Activated T-cell treated with anti-CD3 and anti-CD28 coated beads, Interleukin-2, amount 50 U/mL, for 4 hours (primary cell): ENCODE data around the gene THBS2. TPM values are rescaled to one million over a fixed set of nuclear protein-coding genes. Genes with fewer than 3 reads are reported as not detected.

ENCODE experiments used
- ATAC-seq, 2 donors: fragments of 200-7000 bp; cut with Tn5 transposase; one replicate each; pipeline ENCODE4 v1.10.0; 2021
- DNase-seq: peaks from one replicate; pipeline ENCODE4 v3.0.0-alpha.2; 2020
- H3K27me3 Mint-ChIP-seq: one replicate; pipeline ENCODE4 v1.8.0; 2021; ENCODE audit warnings: low read depth, mixed read lengths
- H3K36me3 Mint-ChIP-seq: one replicate; pipeline ENCODE4 v1.8.0; 2022; ENCODE audit warnings: mixed read lengths; ENCODE audit not compliant: insufficient read depth
- H3K4me1 Mint-ChIP-seq: one replicate; pipeline ENCODE4 v1.8.0; 2021; ENCODE audit warnings: low read depth, mixed read lengths
- H3K4me3 Mint-ChIP-seq: one replicate; pipeline ENCODE4 v1.8.0; 2021; ENCODE audit warnings: mild to moderate bottlenecking, moderate library complexity, mixed read lengths
- H3K9me3 Mint-ChIP-seq: one replicate; pipeline ENCODE4 v1.8.0; 2021; ENCODE audit warnings: mixed read lengths
- total RNA-seq, 3 donors: library from RNA; stranded (reverse); gene quantifications; one replicate each; pipeline ENCODE4 v1.2.1, GENCODE V29; 2021

The THBS2 gene
- total RNA-seq, 3 donors from 2014 or later = 0.05 to 0.18 TPM; not detected in 1

DNA sequence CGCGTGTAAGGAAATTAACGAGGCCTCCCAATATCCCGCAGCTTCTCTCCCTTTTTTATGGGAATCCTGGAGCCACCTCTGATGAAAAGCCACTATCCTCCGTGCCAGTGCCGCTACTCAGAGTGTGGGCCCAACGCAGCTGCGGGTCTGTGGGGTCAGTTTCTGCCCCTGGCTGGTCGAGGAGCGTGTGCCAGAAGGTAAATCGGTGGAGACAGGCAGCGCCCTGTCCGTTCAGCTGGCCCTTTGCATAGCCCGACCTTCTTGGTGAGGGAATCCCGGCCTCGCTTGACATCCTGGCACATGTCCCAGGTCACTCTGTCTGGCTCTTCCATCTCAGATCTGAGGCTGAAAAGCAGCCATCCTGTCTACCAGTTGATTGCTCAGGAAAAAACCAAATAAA lies 4.6 kb downstream of the THBS2 start:
- no peaks in the 10 kb centered on the region for H3K9me3 Mint-ChIP-seq
- peaks cover 41% of the 10 kb centered on the region for H3K27me3 Mint-ChIP-seq
- no peak overlapping the region for H3K4me3 Mint-ChIP-seq
- ATAC-seq (no peak), DNase-seq (no peak)
- H3K36me3 Mint-ChIP-seq = no peaks in the 10 kb centered on the region
- peaks cover 16% of the 10 kb centered on the region for H3K4me1 Mint-ChIP-seq

DNA sequence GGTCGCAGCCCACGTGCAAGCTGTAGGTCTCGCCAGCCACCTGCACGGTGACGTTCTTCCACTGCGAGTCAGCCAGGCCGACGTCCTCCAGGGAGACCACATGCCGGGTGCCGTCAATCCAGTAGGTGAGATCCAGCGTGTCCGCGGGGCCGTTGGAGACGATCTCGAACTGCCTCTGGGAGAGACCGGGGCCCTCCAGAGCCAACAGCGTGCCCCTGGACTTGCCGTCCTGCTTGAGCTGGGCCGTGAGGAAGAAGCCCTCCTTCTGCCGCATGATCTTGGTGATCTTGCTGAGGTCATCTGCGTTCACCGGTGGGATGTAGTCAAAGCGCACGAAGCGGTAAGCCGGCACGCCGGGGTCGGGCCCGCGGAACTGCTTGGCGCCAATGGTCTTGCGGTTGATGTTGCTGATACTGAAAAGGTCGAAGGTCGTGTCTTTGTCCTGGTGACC lies 5.1 kb downstream of the THBS2 start:
- ATAC-seq (no peak), DNase-seq (no peak)
- Mint-ChIP-seq H3K4me1 (peaks cover 11% of the 10 kb centered on the region), H3K27me3 (peaks cover 36% of the 10 kb centered on the region), H3K9me3 (no peaks in the 10 kb centered on the region), H3K4me3 (no peak overlapping the region), H3K36me3 (no peaks in the 10 kb centered on the region)

DNA sequence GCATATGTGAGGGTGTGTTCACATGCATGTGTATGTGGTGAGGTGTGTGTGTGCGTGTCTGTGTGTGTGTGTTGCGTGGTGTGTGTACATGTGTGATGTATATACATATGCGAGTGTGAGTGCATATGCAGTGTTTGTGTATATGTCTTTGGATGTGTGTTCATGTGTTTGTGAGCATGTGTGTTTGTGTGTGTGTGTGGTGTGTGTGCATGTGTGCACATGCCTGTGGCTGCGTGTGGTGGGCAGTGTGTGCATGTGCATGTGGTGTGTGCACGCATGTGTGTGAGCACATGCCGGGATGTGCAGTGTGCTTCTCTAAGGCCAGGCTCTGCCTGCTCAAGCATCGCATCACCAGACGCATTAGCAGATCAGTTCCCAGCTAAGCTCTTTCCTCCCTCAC lies 5.7 kb downstream of the THBS2 start:
- ATAC-seq = no peak
- Mint-ChIP-seq H3K27me3 (peaks cover 30% of the 10 kb centered on the region), H3K4me3 (no peak overlapping the region), H3K36me3 (no peaks in the 10 kb centered on the region), H3K9me3 (no peaks in the 10 kb centered on the region), H3K4me1 (peaks cover 5% of the 10 kb centered on the region)
- no peak for DNase-seq

DNA sequence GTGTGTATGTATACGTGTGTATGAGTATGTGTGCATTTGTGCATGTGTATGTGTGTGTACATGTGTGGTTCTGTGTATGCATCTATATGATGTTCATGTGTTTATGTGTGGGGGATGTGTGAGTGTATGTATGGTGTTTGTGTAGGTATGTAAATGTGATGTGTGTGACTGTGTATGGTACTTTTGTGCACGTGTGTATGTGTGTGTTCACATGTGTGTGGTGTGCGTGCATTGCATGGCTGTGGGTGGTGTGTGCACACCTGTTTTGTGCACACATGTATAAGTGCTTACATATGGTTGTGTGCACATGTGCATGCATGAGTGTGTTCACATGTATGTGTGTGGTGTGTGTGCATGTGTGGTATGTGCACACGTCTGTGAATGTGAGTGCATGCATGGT lies 6.2 kb downstream of the THBS2 start:
- peaks cover 25% of the 10 kb centered on the region for H3K27me3 Mint-ChIP-seq
- peaks cover under 1% of the 10 kb centered on the region for H3K4me1 Mint-ChIP-seq
- H3K9me3 Mint-ChIP-seq = no peaks in the 10 kb centered on the region
- no peak overlapping the region for H3K4me3 Mint-ChIP-seq
- ATAC-seq (no peak), DNase-seq (no peak)
- no peaks in the 10 kb centered on the region for H3K36me3 Mint-ChIP-seq

DNA sequence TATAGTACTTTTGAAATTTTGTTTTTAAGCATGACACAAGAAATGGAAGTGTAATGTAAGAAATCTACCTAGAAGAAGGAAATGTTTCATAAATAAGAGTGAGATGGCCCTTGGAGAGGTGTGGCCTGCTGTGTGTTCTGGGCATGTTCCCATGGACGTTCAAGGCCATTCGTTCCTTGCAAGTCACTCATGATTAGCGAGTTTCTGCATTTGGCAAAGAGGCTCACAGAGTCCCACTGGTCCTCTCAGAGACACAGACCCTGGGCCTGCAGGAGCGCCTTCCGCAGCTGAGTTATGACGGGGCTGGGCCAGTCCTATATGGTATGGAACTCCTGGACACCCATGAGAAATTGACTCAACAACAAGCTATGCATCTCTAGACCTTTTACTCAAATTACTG lies 7.2 kb downstream of the THBS2 start:
- no peaks in the 10 kb centered on the region for H3K36me3 Mint-ChIP-seq
- H3K9me3 Mint-ChIP-seq = no peaks in the 10 kb centered on the region
- H3K27me3 Mint-ChIP-seq = peaks cover 15% of the 10 kb centered on the region
- no peak overlapping the region for H3K4me3 Mint-ChIP-seq
- ATAC-seq (no peak), DNase-seq (no peak)
- no peaks in the 10 kb centered on the region for H3K4me1 Mint-ChIP-seq

DNA sequence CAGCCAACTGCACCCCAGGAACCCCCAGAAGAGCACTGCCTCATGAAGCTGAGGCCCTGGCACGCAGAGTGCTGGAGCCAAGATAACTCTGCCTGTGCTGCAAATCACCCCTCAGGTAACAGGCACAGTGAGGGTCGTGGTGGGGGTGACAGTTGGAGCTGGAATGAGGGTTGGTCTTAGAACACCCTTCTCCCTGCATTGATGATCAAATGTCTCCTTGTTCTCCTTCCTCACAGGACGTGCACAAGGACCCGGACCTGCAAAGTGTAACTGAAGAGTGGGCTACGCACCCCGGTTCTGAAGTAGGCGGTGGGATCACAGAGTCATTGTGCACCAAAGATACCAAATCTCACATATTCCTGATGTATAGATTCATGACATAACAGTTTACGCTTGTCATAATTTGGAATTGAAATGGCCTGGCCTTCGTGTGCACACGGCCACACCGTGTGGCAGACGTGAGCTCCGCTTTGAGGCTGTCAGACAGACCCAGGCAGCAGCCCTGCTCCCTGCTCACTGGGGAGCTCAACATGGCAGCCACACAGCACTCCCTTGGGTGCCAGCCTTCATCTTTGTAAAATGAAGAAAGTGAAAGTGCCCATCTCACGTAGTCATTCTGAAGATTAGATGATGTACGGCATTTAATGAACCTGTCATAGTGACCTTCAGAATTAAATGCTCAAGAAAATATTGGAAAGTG lies 8.8 kb downstream of the THBS2 start:
- no peaks in the 10 kb centered on the region for H3K4me1 Mint-ChIP-seq
- no peaks in the 10 kb centered on the region for H3K9me3 Mint-ChIP-seq
- ATAC-seq (no peak), DNase-seq (no peak)
- peaks cover 8% of the 10 kb centered on the region for H3K27me3 Mint-ChIP-seq
- no peaks in the 10 kb centered on the region for H3K36me3 Mint-ChIP-seq
- no peak overlapping the region for H3K4me3 Mint-ChIP-seq

DNA sequence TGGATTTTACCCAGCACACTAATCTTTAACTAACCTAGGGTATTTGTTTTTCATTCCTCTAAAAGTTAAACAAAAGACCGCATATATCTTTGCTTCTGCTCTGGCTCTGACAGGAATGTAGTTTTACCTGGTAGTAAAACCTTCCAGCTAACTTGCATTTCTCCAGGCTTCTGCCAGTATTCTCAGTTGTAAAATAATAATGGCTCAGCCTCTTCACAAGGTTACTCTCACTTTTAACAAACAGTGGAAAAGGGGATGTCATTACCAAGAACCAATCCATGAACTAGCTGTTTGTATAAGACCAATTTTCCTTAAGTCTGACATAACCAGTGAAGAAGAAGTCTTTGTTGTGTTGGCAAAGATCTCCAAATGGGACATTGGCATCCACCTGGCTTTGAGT lies 10.0 kb downstream of the THBS2 start:
- Mint-ChIP-seq H3K27me3 (peaks cover 5% of the 10 kb centered on the region), H3K4me1 (no peaks in the 10 kb centered on the region), H3K4me3 (no peak overlapping the region), H3K9me3 (no peaks in the 10 kb centered on the region), H3K36me3 (no peaks in the 10 kb centered on the region)
- DNase-seq (no peak), ATAC-seq (no peak)

DNA sequence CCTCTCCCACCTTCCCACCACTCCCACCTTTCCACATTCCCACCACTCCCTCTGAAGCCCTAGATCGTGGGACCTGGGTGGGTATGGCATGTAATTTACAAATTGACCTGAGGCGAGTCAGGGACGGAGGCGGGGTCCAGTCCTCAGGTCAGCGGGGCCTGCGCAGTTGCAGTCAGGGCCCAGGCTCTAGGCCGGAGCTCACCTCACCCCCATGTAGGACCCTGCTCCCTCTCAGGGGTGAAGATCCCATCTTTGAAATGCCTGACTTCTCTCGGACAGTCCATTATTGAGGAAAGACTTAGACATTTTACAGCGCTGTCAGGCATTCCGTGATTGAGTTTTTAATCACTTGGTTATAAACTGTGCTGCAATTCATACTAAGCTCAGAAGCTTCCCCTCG lies 10.5 kb downstream of the THBS2 start:
- H3K4me3 Mint-ChIP-seq = no peak overlapping the region
- H3K9me3 Mint-ChIP-seq = no peaks in the 10 kb centered on the region
- ATAC-seq = no peak
- H3K4me1 Mint-ChIP-seq = no peaks in the 10 kb centered on the region
- no peak for DNase-seq
- peaks cover 6% of the 10 kb centered on the region for H3K27me3 Mint-ChIP-seq
- no peaks in the 10 kb centered on the region for H3K36me3 Mint-ChIP-seq

DNA sequence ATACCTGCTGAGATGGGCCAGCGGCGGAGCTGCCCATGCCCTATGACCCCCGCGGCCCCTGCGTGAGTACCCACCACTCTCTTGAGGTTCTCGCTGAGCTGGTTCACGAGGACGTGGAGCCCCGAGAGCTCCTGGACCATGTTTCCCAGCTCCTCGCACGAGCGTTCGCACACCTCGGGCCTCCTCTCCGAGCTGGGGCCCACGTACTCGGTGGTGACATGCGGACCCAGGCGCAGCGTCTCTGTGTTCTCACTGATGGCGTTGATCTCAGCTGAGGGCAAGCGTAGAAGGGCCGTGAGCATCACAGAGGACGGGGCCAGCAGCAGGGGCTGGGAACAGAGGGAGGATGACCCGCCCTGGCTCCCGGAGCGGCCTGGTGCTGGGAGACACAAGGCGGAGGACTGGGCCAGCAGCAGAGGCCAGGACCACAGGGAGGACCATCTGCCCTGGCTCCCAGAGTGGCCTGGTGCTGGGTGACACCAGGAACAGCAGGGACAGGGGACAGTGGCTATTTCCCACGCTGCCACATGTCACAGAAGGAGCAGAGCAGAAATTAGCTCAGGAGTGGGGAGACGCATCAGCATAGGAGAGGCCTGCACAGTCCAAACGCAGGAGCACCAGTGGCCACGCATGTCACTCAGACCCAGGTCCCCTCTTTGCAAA lies 11.8 kb downstream of the THBS2 start:
- ATAC-seq = no peak
- Mint-ChIP-seq H3K36me3 (no peaks in the 10 kb centered on the region), H3K4me1 (no peaks in the 10 kb centered on the region), H3K4me3 (no peak overlapping the region), H3K27me3 (peaks cover 7% of the 10 kb centered on the region), H3K9me3 (no peaks in the 10 kb centered on the region)
- no peak for DNase-seq

DNA sequence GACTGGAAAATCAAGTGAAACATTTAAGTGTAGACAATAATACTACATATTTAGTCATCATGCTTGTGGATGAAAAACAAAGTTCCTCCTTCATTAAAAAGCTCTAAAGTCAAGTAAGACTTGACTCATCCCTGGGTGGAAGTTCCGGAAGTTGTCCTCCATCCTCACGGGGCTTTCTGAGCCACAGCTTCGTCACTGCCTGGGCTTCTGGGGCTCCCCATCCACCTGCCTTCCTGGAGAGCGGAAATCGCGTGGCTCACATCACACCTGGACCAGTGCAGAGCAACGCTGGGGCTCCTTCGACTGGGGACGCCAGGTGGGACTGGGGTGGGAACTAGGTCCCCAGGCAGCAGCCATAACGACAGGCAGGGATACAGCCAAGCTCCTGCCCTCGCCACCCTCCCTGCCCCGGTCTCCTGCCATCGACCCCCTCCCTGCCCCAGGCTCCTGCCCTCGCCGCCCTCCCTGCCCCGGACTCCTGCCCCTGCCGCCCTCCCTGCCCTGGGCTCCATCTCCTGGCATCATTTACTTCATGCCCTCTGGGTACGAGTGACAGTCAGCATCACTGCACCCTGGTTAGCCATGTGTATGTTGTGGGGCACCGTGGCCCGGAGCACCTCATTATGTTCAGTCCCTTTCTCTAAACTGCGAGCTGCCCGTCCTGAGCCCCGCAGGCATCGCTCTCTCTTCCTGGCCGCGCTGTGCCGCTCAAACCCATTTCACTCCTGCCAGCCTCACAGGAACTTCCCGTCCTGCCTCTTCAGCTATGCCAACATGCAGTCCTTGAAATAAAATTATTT lies 12.9 kb downstream of the THBS2 start:
- ATAC-seq (no peak), DNase-seq (no peak)
- Mint-ChIP-seq H3K4me1 (no peaks in the 10 kb centered on the region), H3K9me3 (no peaks in the 10 kb centered on the region), H3K36me3 (no peaks in the 10 kb centered on the region), H3K4me3 (no peak overlapping the region), H3K27me3 (peaks cover 7% of the 10 kb centered on the region)

DNA sequence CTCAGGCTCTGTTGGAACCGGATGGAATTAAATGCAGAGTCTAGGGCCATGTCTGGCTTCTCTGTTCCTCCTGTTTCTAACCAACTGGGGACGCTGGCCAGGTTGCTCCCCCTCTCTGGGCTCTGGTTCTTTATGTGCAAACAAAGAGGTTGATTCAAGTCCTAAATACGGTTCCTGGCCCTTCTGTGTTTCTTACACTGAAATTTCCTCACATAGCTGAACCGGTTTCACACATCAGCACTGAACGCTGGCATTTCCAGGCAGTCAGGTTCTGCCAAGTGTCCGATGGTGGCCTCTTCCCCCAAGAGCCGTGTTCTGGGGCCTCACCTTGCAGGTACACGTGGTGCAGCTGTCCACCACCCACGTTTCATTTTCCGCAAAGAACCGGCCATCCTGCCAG lies 13.5 kb downstream of the THBS2 start:
- H3K36me3 Mint-ChIP-seq = no peaks in the 10 kb centered on the region
- H3K4me3 Mint-ChIP-seq = no peak overlapping the region
- ATAC-seq (no peak), DNase-seq (no peak)
- peaks cover 7% of the 10 kb centered on the region for H3K27me3 Mint-ChIP-seq
- no peaks in the 10 kb centered on the region for H3K4me1 Mint-ChIP-seq
- H3K9me3 Mint-ChIP-seq = no peaks in the 10 kb centered on the region

DNA sequence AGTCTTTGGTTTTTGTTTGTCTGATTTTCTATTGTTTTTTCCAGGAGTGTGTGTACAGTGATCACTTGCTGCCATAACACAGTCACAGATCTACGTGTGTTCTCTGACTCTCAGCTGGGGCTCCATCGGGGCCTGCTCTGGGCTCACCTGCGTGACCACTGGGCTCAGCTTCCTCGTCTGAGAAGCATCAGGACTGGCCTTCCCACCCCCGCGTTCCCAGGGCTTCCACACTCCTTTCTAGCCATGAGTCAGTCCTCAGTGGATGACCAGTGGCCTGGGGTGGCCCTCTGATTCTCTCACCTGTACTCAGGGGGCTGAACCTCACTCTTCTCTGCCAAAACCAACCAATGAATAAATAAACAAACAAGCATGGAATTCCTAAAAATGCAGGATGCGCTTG lies 14.5 kb downstream of the THBS2 start:
- peaks cover 2% of the 10 kb centered on the region for H3K9me3 Mint-ChIP-seq
- ATAC-seq (no peak), DNase-seq (no peak)
- no peaks in the 10 kb centered on the region for H3K36me3 Mint-ChIP-seq
- peaks cover 7% of the 10 kb centered on the region for H3K27me3 Mint-ChIP-seq
- no peaks in the 10 kb centered on the region for H3K4me1 Mint-ChIP-seq
- no peak overlapping the region for H3K4me3 Mint-ChIP-seq

DNA sequence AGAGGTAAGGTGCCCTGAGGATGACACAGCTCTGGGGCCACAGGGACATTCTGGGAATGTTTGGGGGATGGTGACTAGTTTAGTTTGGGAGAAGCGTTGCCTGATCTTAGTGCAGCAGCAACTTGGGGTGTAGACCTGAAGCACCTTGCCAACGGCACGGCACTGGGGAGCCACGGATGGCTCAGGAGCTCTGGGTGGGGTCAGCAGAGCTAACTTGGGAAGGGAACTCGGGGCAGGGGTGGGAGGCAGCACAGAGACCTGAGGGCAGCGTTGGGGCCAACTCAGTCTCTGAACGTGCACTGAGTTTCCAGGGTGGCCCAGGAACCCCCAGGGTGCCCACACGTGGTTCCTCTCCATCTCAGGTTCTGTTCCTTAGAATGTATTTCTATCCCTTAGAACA lies 14.9 kb downstream of the THBS2 start:
- DNase-seq = no peak
- no peak for ATAC-seq
- H3K4me1 Mint-ChIP-seq = no peaks in the 10 kb centered on the region
- H3K27me3 Mint-ChIP-seq = peaks cover 7% of the 10 kb centered on the region
- peaks cover 6% of the 10 kb centered on the region for H3K9me3 Mint-ChIP-seq
- no peak overlapping the region for H3K4me3 Mint-ChIP-seq
- no peaks in the 10 kb centered on the region for H3K36me3 Mint-ChIP-seq

DNA sequence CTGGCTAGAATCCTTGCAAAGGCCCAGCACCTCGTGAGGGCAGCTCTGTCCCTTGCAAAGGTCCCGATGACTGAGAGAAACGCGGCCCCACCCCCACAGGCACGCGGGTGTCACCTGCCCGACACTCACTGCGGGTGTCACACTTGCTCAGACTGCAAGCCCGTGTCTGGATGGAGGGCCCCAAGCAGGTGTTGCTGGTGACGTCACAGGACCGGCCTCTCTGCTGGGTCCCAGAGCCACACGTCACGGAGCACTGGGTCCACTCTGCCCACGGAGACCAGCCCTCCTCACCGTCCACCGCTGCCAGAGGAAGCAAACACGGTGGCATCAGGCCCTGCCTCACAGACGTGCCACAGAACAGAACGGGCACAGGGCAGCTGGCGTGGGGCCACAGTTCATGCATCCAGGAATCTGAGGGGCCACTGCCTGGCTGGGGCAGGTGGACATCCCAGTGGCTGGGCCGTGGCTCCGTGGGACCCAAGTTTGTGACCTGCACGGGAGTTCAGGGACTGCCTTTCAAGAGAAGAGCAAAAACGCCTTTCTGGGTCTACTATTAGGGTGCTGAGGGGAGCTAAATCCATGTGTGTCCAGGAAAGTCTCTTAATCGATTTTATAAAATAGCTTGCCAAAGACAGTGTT lies 16.0 kb downstream of the THBS2 start:
- H3K9me3 Mint-ChIP-seq = peaks cover 14% of the 10 kb centered on the region
- ATAC-seq (no peak), DNase-seq (no peak)
- no peak overlapping the region for H3K4me3 Mint-ChIP-seq
- H3K36me3 Mint-ChIP-seq = no peaks in the 10 kb centered on the region
- peaks cover 7% of the 10 kb centered on the region for H3K27me3 Mint-ChIP-seq
- no peaks in the 10 kb centered on the region for H3K4me1 Mint-ChIP-seq
